Activated T-helper 17 cell treated with anti-CD3 and anti-CD28 coated beads, Interleukin-2, amount 50 U/mL, for 72 hours (primary cell): Measurements from ENCODE around the gene DLG2. TPM values are rescaled to one million over a fixed set of nuclear protein-coding genes. Genes with fewer than 3 reads are reported as not detected.

Experiments used
- ATAC-seq: fragments of 150-1000 bp; cut with Tn5 transposase; replicated peaks from 2 replicates; pipeline ENCODE4 v1.10.0; 2021; ENCODE audit warnings: mild to moderate bottlenecking, moderate library complexity
- H3K27ac Mint-ChIP-seq: one replicate; pipeline ENCODE4 v1.8.0; 2022; ENCODE audit warnings: mixed read lengths
- H3K27me3 Mint-ChIP-seq: one replicate; pipeline ENCODE4 v1.8.0; 2022; ENCODE audit warnings: mixed read lengths
- H3K36me3 Mint-ChIP-seq: one replicate; pipeline ENCODE4 v1.8.0; 2022; ENCODE audit warnings: low read depth, mild to moderate bottlenecking, mixed read lengths
- H3K4me1 Mint-ChIP-seq: one replicate; pipeline ENCODE4 v1.8.0; 2022; ENCODE audit warnings: mixed read lengths
- H3K4me3 Mint-ChIP-seq: one replicate; pipeline ENCODE4 v1.8.0; 2022; ENCODE audit warnings: mild to moderate bottlenecking, mixed read lengths
- H3K9me3 Mint-ChIP-seq: one replicate; pipeline ENCODE4 v1.8.0; 2022; ENCODE audit warnings: mixed read lengths
- total RNA-seq, 2 donors: library from RNA; stranded (reverse); gene quantifications; one replicate each; pipeline ENCODE4 v1.2.3, GENCODE V29; 2022

DLG2 gene
- total RNA-seq, 2 donors from 2014 or later: 1.5 to 1.9 TPM

DNA sequence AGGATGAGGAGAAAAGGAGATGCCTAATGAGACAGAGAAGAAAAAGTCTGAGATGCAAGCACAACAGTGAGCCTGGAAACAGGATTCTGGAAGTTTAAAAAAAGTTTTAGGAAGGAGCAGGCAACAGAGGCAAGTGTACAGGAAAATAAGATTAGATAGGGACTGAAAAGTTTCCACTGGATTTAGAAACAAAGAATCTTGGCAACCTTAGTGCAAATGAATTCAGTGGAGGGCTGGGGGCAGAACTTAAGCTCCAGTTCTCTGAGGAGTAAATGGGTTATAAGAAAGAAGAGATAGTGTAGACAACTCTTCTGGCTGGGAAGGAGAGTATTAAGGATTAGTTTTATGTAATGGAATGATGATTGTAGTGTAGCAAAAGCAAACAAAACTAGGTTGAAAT, 1712.1 kb downstream of the DLG2 start:
- no peak for ATAC-seq
- no peaks in the 10 kb centered on the region for H3K36me3 Mint-ChIP-seq
- H3K27me3 Mint-ChIP-seq: no peaks in the 10 kb centered on the region
- H3K9me3 Mint-ChIP-seq: no peaks in the 10 kb centered on the region
- no peak overlapping the region for H3K4me3 Mint-ChIP-seq
- no peak overlapping the region for H3K27ac Mint-ChIP-seq
- no peaks in the 10 kb centered on the region for H3K4me1 Mint-ChIP-seq

- H3K4me1 Mint-ChIP-seq: no peaks in the 10 kb centered on the region
- H3K27me3 Mint-ChIP-seq: no peaks in the 10 kb centered on the region
- no peaks in the 10 kb centered on the region for H3K9me3 Mint-ChIP-seq
- no peak overlapping the region for H3K27ac Mint-ChIP-seq
- no peak for ATAC-seq
- H3K4me3 Mint-ChIP-seq: no peak overlapping the region
- no peaks in the 10 kb centered on the region for H3K36me3 Mint-ChIP-seq
Measured at GRCh38 chr11:83909579-83910534, 1717.3 kb downstream of the DLG2 start.

DNA sequence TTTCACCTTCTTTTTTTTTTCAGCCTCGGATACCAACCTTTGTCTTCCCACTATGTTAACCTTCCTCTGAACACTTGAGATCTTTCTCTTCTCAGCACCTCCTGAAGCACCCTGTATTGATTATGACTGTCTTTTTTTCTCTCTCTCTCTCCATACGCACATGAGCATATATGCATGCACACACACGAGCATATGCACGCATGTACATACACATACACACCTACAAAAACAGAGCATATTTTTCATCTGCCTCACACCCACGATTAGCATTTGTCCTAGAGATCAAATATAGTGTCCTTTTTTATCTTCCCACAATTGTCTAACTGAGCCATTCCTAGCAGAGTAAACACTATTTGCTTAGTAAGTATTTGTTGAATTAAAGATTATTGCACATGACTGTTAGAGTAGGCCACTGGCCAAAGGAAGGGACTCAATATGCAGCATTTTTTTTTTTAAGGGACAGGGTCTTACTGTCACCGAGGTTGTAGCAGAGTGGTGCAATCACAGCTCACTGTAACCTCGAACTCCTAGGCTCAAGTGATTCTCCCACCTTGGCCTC, 1718.8 kb downstream of the DLG2 start:
- H3K4me1 Mint-ChIP-seq: no peaks in the 10 kb centered on the region
- H3K9me3 Mint-ChIP-seq: no peaks in the 10 kb centered on the region
- no peaks in the 10 kb centered on the region for H3K36me3 Mint-ChIP-seq
- ATAC-seq: no peak
- H3K27me3 Mint-ChIP-seq: no peaks in the 10 kb centered on the region
- H3K4me3 Mint-ChIP-seq: no peak overlapping the region
- H3K27ac Mint-ChIP-seq: no peak overlapping the region

GRCh38 chr11:83895516-83895915, 1731.6 kb downstream of the DLG2 start:
- Mint-ChIP-seq H3K9me3 (peaks cover 9% of the 10 kb centered on the region), H3K4me3 (no peak overlapping the region), H3K27me3 (no peaks in the 10 kb centered on the region), H3K27ac (no peak overlapping the region), H3K36me3 (no peaks in the 10 kb centered on the region), H3K4me1 (no peaks in the 10 kb centered on the region)
- ATAC-seq: no peak

- Mint-ChIP-seq H3K9me3 (no peaks in the 10 kb centered on the region), H3K4me3 (no peak overlapping the region), H3K36me3 (no peaks in the 10 kb centered on the region), H3K27me3 (no peaks in the 10 kb centered on the region), H3K4me1 (no peaks in the 10 kb centered on the region), H3K27ac (no peak overlapping the region)
- no peak for ATAC-seq
Measured at GRCh38 chr11:83881428-83881827, 1745.7 kb downstream of the DLG2 start.

GRCh38 chr11:83871054-83871453, 1756.1 kb downstream of the DLG2 start:
- Mint-ChIP-seq H3K4me3 (no peak overlapping the region), H3K27ac (no peak overlapping the region), H3K9me3 (peaks cover 4% of the 10 kb centered on the region), H3K27me3 (no peaks in the 10 kb centered on the region), H3K36me3 (no peaks in the 10 kb centered on the region), H3K4me1 (no peaks in the 10 kb centered on the region)
- no peak for ATAC-seq

GRCh38 chr11:83866655-83867054, 1760.5 kb downstream of the DLG2 start:
- Mint-ChIP-seq H3K4me1 (no peaks in the 10 kb centered on the region), H3K36me3 (no peaks in the 10 kb centered on the region), H3K9me3 (no peaks in the 10 kb centered on the region), H3K27ac (no peak overlapping the region), H3K27me3 (no peaks in the 10 kb centered on the region), H3K4me3 (no peak overlapping the region)
- ATAC-seq: no peak

GRCh38 chr11:83865636-83866461, 1761.3 kb downstream of the DLG2 start:
- H3K27ac Mint-ChIP-seq: no peak overlapping the region
- H3K9me3 Mint-ChIP-seq: peaks cover 6% of the 10 kb centered on the region
- no peak overlapping the region for H3K4me3 Mint-ChIP-seq
- no peaks in the 10 kb centered on the region for H3K36me3 Mint-ChIP-seq
- no peak for ATAC-seq
- H3K4me1 Mint-ChIP-seq: no peaks in the 10 kb centered on the region
- H3K27me3 Mint-ChIP-seq: peaks cover 3% of the 10 kb centered on the region

DNA sequence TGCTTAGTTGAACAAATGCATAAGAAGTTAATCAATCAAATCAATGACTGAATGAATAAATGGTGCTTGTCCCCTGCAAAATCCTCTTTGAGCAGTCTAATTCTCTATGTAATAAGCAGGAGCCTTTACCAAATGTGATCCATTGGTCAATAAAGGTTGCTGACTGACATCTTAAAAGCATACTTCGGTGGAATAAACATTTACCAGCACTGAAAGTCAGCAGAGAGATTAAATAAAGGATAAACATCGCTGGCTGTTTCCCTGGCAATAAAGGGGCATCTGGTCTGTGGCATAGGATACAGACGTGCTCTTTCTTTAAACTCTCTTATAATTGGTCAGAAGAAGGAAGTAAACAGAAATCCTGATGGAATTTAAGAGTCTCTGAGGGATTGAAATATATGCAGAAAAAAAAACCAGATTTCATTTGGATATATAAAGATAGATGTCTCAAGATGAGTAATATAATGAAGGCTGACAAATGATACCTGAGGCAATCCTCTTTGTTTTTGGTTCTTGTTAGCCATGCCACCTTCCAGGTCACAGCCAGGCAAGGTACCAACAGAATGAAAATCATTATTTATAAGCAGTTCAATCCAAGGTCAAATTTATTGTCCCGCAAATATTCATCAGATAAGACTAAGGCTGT, 1762.6 kb downstream of the DLG2 start:
- no peak for ATAC-seq
- Mint-ChIP-seq H3K27ac (no peak overlapping the region), H3K27me3 (peaks cover 3% of the 10 kb centered on the region), H3K4me1 (no peaks in the 10 kb centered on the region), H3K9me3 (peaks cover 9% of the 10 kb centered on the region), H3K36me3 (no peaks in the 10 kb centered on the region), H3K4me3 (no peak overlapping the region)

GRCh38 chr11:83863272-83863671, 1763.9 kb downstream of the DLG2 start:
- Mint-ChIP-seq H3K4me3 (no peak overlapping the region), H3K27me3 (peaks cover 3% of the 10 kb centered on the region), H3K36me3 (no peaks in the 10 kb centered on the region), H3K27ac (no peak overlapping the region), H3K4me1 (no peaks in the 10 kb centered on the region), H3K9me3 (peaks cover 14% of the 10 kb centered on the region)
- ATAC-seq: no peak

DNA sequence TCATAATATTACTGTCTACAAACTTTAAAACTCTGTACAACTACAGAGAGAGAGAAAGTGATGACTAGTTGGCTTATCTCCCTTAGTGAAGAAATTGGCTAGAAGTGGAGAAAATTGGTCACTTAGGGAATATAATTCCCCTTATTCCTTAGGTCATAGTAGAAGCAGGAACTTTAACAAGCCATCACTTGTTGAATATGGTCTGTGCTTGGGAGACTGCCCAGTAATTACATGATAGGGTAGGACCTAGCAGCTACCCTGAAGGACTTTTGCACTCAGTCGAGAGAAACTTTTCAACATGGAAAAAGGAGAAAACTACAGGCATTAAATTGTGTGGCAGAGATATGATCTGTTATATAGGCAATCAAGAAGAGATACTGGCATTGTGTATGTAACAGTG, 1764.5 kb downstream of the DLG2 start:
- no peak for ATAC-seq
- peaks cover 14% of the 10 kb centered on the region for H3K9me3 Mint-ChIP-seq
- H3K4me1 Mint-ChIP-seq: no peaks in the 10 kb centered on the region
- no peak overlapping the region for H3K27ac Mint-ChIP-seq
- peaks cover 3% of the 10 kb centered on the region for H3K27me3 Mint-ChIP-seq
- no peaks in the 10 kb centered on the region for H3K36me3 Mint-ChIP-seq
- no peak overlapping the region for H3K4me3 Mint-ChIP-seq

DNA sequence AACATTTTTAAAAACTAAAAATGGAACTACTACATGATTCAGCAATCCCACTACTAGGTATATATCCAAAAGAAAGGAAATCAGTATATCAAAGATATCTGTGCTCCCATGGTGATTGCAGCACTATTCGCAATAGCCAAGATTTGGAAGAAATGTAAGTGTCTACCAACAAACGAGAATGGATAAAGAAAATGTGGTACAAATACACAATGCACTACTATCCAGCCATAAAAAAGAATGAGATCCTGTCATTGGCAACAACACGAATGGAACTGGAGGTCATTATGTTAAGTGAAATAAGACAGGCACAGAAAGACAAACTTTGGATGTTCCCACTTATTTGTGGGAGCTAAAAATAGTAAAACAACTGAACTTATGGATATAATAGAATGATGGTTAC, 1765.1 kb downstream of the DLG2 start:
- peaks cover 14% of the 10 kb centered on the region for H3K9me3 Mint-ChIP-seq
- no peaks in the 10 kb centered on the region for H3K36me3 Mint-ChIP-seq
- H3K27me3 Mint-ChIP-seq: peaks cover 3% of the 10 kb centered on the region
- H3K4me1 Mint-ChIP-seq: no peaks in the 10 kb centered on the region
- no peak overlapping the region for H3K27ac Mint-ChIP-seq
- ATAC-seq: no peak
- H3K4me3 Mint-ChIP-seq: no peak overlapping the region

GRCh38 chr11:83858694-83859093, 1768.5 kb downstream of the DLG2 start:
- Mint-ChIP-seq H3K36me3 (no peaks in the 10 kb centered on the region), H3K4me1 (no peaks in the 10 kb centered on the region), H3K27me3 (peaks cover 3% of the 10 kb centered on the region), H3K9me3 (peaks cover 14% of the 10 kb centered on the region), H3K27ac (no peak overlapping the region), H3K4me3 (no peak overlapping the region)
- no peak for ATAC-seq

GRCh38 chr11:83855237-83855636, 1771.9 kb downstream of the DLG2 start:
- no peak overlapping the region for H3K4me3 Mint-ChIP-seq
- H3K9me3 Mint-ChIP-seq: peaks cover 9% of the 10 kb centered on the region
- no peak for ATAC-seq
- H3K27me3 Mint-ChIP-seq: no peaks in the 10 kb centered on the region
- no peaks in the 10 kb centered on the region for H3K4me1 Mint-ChIP-seq
- no peak overlapping the region for H3K27ac Mint-ChIP-seq
- no peaks in the 10 kb centered on the region for H3K36me3 Mint-ChIP-seq
